Measurements from ENCODE around the gene SPATA31C2.

DNA sequence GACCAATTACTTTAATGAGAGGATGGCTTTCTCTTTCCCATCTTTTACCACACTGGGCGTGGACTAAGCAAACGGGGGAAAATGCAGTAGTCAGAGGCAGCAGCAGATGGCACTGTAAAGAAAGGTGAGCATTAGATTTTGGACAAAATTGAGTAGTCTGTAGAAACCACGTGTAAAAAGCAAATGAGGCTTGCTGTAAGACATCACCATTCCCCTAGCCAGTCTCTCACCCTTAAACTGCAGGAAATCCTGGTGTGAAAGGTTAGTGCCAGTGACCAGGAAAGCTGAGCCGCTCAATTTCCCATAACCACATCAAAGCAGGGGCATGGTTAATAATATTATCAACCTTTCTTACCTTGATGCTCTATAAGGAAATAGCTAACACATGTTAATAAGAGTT is 31.8 kb downstream of the SPATA31C2 start:
- TF ChIP-seq SP2 (CRISPR knock-in tag; IDR thresholded peaks at IDR 0.05): no peak
- no peak for TF ChIP-seq ZNF629 (CRISPR knock-in tag; conservative IDR thresholded peaks at IDR 0.05)
- no peak for TF ChIP-seq CBX2 (IDR thresholded peaks at IDR 0.05; ENCODE audit: low read depth, low read length)
- no peak for TF ChIP-seq CBX2 (CRISPR knock-in tag; IDR thresholded peaks at IDR 0.05; ENCODE audit: low read depth)
- TF ChIP-seq, protein P1, sequence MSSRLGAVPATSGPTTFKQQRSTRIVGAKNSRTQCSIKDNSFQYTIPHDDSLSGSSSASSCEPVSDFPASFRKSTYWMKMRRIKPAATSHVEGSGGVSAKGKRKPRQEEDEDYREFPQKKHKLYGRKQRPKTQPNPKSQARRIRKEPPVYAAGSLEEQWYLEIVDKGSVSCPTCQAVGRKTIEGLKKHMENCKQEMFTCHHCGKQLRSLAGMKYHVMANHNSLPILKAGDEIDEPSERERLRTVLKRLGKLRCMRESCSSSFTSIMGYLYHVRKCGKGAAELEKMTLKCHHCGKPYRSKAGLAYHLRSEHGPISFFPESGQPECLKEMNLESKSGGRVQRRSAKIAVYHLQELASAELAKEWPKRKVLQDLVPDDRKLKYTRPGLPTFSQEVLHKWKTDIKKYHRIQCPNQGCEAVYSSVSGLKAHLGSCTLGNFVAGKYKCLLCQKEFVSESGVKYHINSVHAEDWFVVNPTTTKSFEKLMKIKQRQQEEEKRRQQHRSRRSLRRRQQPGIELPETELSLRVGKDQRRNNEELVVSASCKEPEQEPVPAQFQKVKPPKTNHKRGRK (CRISPR knock-in tag; IDR thresholded peaks at IDR 0.05): no peak
- no peak for TF ChIP-seq MYC (CRISPR knock-in tag; IDR thresholded peaks at IDR 0.05; ENCODE audit: borderline replicate concordance)
- TF ChIP-seq, protein P2, sequence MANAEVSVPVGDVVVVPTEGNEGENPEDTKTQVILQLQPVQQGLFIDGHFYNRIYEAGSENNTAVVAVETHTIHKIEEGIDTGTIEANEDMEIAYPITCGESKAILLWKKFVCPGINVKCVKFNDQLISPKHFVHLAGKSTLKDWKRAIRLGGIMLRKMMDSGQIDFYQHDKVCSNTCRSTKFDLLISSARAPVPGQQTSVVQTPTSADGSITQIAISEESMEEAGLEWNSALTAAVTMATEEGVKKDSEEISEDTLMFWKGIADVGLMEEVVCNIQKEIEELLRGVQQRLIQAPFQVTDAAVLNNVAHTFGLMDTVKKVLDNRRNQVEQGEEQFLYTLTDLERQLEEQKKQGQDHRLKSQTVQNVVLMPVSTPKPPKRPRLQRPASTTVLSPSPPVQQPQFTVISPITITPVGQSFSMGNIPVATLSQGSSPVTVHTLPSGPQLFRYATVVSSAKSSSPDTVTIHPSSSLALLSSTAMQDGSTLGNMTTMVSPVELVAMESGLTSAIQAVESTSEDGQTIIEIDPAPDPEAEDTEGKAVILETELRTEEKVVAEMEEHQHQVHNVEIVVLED (CRISPR knock-in tag; IDR thresholded peaks at IDR 0.05; ENCODE audit: borderline replicate concordance): no peak
- TF ChIP-seq, protein P3, sequence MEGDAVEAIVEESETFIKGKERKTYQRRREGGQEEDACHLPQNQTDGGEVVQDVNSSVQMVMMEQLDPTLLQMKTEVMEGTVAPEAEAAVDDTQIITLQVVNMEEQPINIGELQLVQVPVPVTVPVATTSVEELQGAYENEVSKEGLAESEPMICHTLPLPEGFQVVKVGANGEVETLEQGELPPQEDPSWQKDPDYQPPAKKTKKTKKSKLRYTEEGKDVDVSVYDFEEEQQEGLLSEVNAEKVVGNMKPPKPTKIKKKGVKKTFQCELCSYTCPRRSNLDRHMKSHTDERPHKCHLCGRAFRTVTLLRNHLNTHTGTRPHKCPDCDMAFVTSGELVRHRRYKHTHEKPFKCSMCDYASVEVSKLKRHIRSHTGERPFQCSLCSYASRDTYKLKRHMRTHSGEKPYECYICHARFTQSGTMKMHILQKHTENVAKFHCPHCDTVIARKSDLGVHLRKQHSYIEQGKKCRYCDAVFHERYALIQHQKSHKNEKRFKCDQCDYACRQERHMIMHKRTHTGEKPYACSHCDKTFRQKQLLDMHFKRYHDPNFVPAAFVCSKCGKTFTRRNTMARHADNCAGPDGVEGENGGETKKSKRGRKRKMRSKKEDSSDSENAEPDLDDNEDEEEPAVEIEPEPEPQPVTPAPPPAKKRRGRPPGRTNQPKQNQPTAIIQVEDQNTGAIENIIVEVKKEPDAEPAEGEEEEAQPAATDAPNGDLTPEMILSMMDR (CRISPR knock-in tag; IDR thresholded peaks at IDR 0.05): peak; percentile 51
- TF ChIP-seq ZNF24 (IDR thresholded peaks at IDR 0.05): no peak
- no peak for TF ChIP-seq MAFF (IDR thresholded peaks at IDR 0.05; ENCODE audit: low read depth, low read length)
- TF ChIP-seq EHMT2 (IDR thresholded peaks at IDR 0.05; ENCODE audit: borderline replicate concordance, low read depth, low read length): no peak
- TF ChIP-seq SIX4 (CRISPR knock-in tag; IDR thresholded peaks at IDR 0.05): no peak
- TF ChIP-seq, protein P4, sequence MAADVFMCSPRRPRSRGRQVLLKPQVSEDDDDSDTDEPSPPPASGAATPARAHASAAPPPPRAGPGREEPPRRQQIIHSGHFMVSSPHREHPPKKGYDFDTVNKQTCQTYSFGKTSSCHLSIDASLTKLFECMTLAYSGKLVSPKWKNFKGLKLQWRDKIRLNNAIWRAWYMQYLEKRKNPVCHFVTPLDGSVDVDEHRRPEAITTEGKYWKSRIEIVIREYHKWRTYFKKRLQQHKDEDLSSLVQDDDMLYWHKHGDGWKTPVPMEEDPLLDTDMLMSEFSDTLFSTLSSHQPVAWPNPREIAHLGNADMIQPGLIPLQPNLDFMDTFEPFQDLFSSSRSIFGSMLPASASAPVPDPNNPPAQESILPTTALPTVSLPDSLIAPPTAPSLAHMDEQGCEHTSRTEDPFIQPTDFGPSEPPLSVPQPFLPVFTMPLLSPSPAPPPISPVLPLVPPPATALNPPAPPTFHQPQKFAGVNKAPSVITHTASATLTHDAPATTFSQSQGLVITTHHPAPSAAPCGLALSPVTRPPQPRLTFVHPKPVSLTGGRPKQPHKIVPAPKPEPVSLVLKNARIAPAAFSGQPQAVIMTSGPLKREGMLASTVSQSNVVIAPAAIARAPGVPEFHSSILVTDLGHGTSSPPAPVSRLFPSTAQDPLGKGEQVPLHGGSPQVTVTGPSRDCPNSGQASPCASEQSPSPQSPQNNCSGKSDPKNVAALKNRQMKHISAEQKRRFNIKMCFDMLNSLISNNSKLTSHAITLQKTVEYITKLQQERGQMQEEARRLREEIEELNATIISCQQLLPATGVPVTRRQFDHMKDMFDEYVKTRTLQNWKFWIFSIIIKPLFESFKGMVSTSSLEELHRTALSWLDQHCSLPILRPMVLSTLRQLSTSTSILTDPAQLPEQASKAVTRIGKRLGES (CRISPR knock-in tag; IDR thresholded peaks at IDR 0.05; ENCODE audit: borderline replicate concordance): no peak

Data from HepG2 (cell line).